GM10266 (cell line): ENCODE results near the gene MMP19.

ENCODE experiments used
- DNase-seq: peaks from one replicate; pipeline ENCODE4 v3.0.0; 2012; ENCODE audit errors: extremely low spot score
- CTCF ChIP-seq: IDR thresholded peaks from 2 replicates; pipeline ENCODE4 v1.5.1; 2012; ENCODE audit warnings: mild to moderate bottlenecking, low read depth; ENCODE audit not compliant: control insufficient read depth, insufficient read depth; ENCODE audit errors: missing control alignments

The MMP19 gene

GRCh38 chr12:55849616-55850343 lies 7.0 kb upstream of the MMP19 start:
- no peak for TF ChIP-seq CTCF

GRCh38 chr12:55847603-55848291 lies 5.0 kb upstream of the MMP19 start:
- DNase-seq = no peak
- no peak for TF ChIP-seq CTCF

More at GRCh38 chr12:55849616-55850343, 7.0 kb upstream of the MMP19 start:
- no peak for DNase-seq

- DNase-seq = no peak
- no peak for TF ChIP-seq CTCF
Measured at GRCh38 chr12:55847033-55847432, 4.3 kb upstream of the MMP19 start.

- TF ChIP-seq CTCF = no peak
- no peak for DNase-seq
Measured at GRCh38 chr12:55845785-55846496, 3.2 kb upstream of the MMP19 start.

GRCh38 chr12:55845361-55845760 lies 2.6 kb upstream of the MMP19 start:
- no peak for DNase-seq
- no peak for TF ChIP-seq CTCF

- DNase-seq = no peak
- TF ChIP-seq CTCF = no peak
Measured at GRCh38 chr12:55844961-55845360, 2.2 kb upstream of the MMP19 start.
